T-helper 2 cell treated with Interferon-gamma antibody and Interleukin-4, amounts not matched to agents 100 ng/mL and 5 ng/mL, for 36 hours (primary cell): ENCODE data around the gene LRBA. TPM values are rescaled to one million over a fixed set of nuclear protein-coding genes. Genes with fewer than 3 reads are reported as not detected.

Source experiments
- intact Hi-C: fragments of 100-400 bp; cut with micrococcal nuclease; formaldehyde crosslinking; loops from one replicate; pipeline ENCODE4 v1.15.1; 2023
- total RNA-seq: library from RNA; stranded (reverse); gene quantifications from 2 replicates; pipeline ENCODE4 v1.2.3, GENCODE V29; 2022

Gene LRBA
- total RNA-seq, 1 donor from 2014 or later: 42.4 TPM

- intact Hi-C loops: no loop called here
Observed at GRCh38 chr4:150817017-150817416, 198.1 kb downstream of the LRBA start.

DNA sequence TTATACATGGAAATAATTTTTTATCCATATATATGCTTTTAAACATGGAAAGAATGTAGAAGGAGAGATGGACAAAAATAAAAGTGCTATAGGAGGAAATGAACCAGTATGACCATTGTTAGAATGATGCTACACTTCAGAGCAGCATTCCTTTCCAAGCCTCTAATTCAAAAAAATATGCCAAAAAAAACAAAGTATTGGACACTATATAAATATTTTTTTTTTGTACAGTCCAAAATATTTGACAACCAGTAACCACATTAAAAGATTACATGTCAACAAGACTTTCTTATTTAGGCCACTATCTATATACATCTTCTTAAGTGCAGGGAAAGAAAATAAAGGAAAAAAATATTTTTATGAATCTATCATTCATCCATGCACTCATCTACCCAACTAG is 198.6 kb downstream of the LRBA start:
- intact Hi-C loops: no loop called here

- intact Hi-C loops: no loop called here
Observed at GRCh38 chr4:150814873-150815272, 200.2 kb downstream of the LRBA start.

- intact Hi-C loops: no loop called here
Observed at GRCh38 chr4:150805183-150806025, 209.7 kb downstream of the LRBA start.

DNA sequence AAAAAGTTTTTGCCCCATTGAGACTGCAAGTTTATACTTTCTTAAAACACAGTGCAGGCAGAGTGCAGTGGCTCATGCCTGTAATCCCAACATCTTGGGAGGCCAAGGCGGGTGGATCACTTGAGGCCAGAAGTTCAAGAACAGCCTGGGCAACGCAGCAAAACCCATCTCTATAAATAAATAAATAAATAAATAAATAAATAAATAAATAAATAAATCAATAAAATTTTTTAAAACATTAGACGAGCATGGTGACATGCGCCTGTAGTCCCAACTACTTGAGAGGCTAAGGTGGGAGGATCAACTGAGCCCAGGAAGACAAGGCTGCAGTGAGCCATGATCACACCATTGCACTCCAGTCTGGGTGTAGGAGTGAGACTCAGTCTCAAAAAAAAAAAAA is 213.3 kb downstream of the LRBA start:
- intact Hi-C loops: no loop called here

DNA sequence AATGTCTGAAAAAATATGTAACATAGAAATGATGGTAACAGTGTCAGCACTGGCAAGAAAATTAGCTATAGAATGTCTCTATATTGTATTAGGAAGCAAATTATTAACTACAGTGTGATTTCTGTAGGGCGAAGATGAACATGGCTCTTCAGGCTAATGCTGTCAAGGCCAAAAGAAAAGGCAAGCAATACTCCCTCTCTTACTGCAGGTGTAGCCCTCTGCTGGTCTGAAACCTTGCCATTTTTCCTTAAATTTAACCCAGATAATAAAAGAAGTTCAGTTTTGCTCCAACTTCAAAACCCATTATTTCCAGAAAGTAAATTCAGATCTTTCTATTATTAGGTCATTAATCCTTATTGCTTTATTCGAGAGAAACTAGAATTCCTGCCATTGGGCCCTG is 215.9 kb downstream of the LRBA start:
- intact Hi-C loops: no loop called here

- intact Hi-C loops: no loop called here
Observed at GRCh38 chr4:150794706-150795105, 220.4 kb downstream of the LRBA start.

DNA sequence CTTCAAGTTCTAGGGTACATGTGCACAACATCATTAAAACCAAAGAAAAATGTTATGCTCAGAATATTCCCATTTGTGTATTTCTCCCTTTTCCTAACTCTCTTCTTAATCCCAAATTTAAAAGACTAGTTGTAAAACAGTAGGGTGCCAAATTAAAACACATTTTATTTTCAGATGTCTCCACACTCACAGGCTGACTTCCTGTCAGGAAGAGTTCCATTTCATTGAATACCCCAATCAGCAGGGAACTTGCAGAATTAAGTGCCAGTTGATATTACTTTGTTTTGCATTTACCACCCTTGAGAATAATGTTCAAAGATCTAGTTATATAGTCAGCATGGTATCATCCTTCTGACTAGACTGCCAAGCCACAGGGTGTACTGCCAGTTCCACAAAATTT is 225.2 kb downstream of the LRBA start:
- intact Hi-C loops: no loop called here

DNA sequence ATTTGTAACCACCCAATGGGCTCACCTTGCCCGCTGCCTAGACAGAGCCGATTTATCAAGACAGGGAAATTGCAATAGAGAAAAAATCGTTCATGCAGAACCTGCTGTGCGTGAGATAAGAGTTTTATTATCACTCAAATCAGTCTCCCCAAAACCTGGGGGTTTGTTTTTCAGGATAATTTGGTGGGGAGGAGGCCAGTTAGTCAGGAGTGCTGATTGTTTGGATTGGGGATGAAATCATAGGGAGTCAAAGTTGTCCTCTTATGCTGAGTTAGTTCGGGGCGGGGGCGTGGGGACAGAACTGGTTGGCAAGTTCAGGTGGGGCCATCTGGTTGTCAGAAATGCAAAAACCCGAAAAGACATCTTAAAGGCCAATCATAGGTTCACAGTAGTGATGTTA is 230.1 kb downstream of the LRBA start:
- intact Hi-C loops: no loop called here

GRCh38 chr4:150784305-150784704 is 230.8 kb downstream of the LRBA start:
- intact Hi-C loops: no loop called here

DNA sequence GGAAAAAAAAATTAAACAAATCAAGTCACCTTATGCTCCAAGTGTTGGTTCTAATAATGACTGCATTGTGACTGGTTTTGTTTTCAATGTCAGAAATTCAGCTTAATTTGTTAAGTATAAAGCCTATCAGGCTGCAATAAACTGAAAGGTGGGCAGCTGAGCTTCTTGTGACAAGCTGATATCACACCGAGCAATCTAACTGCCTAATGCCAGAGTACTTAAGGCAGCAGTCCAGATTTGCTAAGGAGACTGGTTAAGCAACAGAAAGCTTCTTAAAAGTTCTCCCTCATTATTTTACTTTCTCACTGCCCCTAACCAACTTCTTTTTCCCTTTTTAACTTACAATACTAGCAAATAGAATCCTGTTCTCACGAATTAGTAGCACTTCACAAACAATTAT is 232.2 kb downstream of the LRBA start:
- intact Hi-C loops: no loop called here

DNA sequence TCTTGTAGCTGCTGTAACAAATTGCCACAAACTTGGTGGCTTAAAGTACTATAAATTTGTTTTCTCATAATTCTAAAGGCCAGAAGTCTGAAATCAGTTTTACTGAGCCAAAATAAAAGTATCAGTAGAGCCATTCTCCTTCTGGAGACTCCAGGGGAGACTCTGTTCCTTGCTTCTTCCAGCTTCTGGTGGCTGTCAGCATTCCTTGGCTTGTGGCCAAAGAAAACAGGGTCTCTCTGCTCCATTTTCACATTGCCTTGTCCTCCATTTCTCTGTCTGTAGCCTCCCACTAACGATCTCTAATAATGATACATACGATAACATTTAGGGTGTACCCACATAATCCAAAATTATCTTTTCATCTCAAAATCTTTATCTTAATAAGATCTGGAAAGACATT is 232.8 kb downstream of the LRBA start:
- intact Hi-C loops: no loop called here

- intact Hi-C loops: no loop called here
Observed at GRCh38 chr4:150781191-150781590, 233.9 kb downstream of the LRBA start.

DNA sequence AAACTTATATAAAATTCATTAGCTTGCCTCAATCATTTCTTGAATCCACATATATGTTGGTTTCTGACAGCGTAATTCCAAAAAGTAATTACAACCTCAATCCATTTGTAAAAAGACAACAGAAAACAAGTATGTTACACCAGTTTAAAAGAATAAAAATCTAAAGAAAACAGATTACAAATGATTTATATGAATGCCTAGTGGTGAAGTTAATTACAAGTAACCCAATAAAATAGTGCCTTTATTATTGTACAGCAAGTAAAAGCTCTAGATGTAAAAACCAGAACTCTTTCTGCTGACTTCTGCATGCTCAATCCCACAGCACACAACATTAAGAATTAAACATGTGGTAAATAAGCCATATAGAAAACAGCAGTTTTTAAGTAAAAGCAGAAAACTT is 235.4 kb downstream of the LRBA start:
- intact Hi-C loops: no loop called here

DNA sequence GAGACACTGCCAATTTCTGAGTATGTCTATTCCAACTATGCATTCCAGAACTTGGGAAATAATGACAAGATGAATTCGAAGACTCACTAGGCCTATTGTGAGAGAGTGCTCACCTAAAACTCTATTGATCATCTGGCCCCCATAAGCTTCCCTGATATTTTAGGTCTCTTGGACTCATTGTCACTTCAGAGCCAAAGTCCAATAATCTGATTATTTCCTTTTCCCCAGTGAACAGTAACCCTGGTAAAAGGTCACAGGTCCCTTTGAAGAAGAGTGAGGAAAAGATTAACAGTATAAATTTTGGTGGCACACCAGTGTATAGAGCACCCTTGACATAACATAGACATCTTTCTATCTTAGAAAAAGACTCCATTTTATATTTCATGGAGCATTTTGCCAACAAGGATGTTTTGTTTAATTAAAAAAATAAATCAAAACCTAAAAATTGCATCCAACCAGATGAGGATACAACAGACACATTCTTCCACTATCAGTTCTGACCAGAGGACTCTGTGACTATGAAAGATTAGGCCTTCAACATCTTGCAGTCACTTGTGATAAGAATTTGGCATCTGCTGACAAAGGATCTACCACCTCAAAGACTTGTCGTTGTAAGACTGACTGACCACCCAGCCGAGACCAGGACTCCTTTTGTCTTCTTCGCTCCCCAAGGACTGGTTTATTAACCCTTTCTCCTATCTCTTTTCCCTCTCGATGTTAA is 241.2 kb downstream of the LRBA start:
- intact Hi-C loops: no loop called here

GRCh38 chr4:150773032-150773431 is 242.1 kb downstream of the LRBA start:
- intact Hi-C loops: no loop called here

GRCh38 chr4:150771382-150771781 is 243.7 kb downstream of the LRBA start:
- intact Hi-C loops: no loop called here

- intact Hi-C loops: no loop called here
Observed at GRCh38 chr4:150769845-150770244, 245.2 kb downstream of the LRBA start.

DNA sequence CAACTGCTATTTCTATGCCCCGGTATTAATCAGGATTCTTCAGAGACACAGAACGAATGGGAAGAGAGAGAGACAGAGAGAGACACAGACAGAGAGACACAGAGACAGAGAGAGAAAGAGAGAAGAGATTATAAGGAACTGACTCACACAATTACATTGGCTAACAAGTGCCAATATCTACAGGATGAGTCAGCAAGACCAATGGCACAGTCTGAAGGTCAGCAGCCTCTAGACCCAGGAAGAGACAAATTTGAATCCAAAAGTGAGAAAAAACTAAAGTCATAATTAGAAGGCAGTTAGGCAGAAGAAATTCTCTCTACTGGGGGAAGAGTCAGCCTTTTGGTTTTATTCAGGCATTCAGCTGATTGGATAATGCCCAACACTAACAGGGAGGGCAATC is 245.8 kb downstream of the LRBA start:
- intact Hi-C loops: no loop called here

DNA sequence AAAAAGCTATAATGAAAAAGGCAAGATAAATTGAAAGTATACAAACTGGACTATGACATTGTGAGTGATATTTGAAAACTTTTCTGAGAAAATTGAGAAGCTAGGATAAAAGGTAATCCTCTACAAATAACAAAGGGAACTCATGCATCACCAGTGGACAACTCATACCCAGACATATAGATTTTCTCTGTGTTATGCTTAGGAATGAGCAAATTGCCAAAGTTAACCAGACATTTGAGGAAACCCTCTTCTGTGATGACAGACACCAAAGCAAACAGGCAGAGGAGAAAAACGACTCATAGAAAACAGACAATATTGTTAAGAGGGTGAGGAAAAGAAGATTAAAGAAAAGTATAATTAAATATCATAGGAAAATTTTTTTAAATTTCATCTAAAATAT is 246.6 kb downstream of the LRBA start:
- intact Hi-C loops: no loop called here

DNA sequence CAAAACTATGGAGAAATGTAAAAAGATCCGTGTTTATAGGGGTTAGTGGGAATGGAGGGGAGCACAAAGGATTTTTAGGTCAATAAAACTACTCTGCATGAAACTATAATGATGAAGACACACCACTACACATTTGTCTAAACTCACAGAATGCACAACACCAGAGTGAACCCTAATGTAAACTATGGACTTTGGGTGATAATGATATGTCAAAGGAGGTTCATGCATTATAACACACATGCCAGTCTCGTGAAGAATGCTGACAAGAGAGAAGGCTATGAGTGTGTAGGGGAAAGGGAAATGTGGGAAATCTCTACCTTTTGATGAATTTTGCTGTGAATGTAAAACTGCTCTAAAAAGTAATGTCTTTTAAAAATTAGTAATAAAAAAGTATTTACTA is 249.9 kb downstream of the LRBA start:
- intact Hi-C loops: no loop called here

- intact Hi-C loops: no loop called here
Observed at GRCh38 chr4:150751648-150752047, 263.4 kb downstream of the LRBA start.

- intact Hi-C loops: no loop called here
Observed at GRCh38 chr4:150750824-150751223, 264.3 kb downstream of the LRBA start.
